CD4-positive, alpha-beta memory T cell (primary cell): ENCODE measurements around the gene BORCS5. TPM values are rescaled to one million over a fixed set of nuclear protein-coding genes. Genes with fewer than 3 reads are reported as not detected.
"Not testable (repeated sequence)": the region's sequence is repeated elsewhere in the genome, so short reads cannot be mapped to it uniquely, and the experiment has no call there.

ENCODE experiments used
- CTCF ChIA-PET: fragments of 350-600 bp; sonication (Branson Sonifier 250); formaldehyde crosslinking; loops from one replicate; lab custom pipeline; 2021; ENCODE audit warnings: inconsistent platforms; ENCODE audit not compliant: partially characterized antibody; lab: Charles Lee
- POLR2A ChIA-PET: fragments of 350-600 bp; sonication (Branson Sonifier 250); formaldehyde crosslinking; loops from one replicate; lab custom pipeline; 2021; ENCODE audit not compliant: partially characterized antibody; lab: Charles Lee
- DNase-seq, 5 donors: peaks; one replicate each; pipeline versions ENCODE4 v3.0.0 to v3.0.0-alpha.2; 2020 to 2022; ENCODE audit warnings: mixed read lengths in 1 of 5
- H3K27ac ChIP-seq: one replicate; pipeline ENCODE4 v1.7.0; 2013; ENCODE audit warnings: low read depth, low read length
- H3K27me3 ChIP-seq: 2 replicates; pipeline ENCODE4 v1.7.0; 2013; ENCODE audit warnings: mild to moderate bottlenecking, low read length, moderate library complexity; ENCODE audit not compliant: insufficient read depth
- H3K36me3 ChIP-seq: 2 replicates; pipeline ENCODE4 v1.7.0; 2013; ENCODE audit warnings: mild to moderate bottlenecking, low read length, moderate library complexity; ENCODE audit not compliant: insufficient read depth
- H3K4me1 ChIP-seq: 2 replicates; pipeline ENCODE4 v1.7.0; 2013; ENCODE audit warnings: mild to moderate bottlenecking, low read length, moderate library complexity; ENCODE audit not compliant: insufficient read depth
- H3K4me3 ChIP-seq, 2 donors: one replicate each; pipeline ENCODE4 v1.7.0; 2013; ENCODE audit warnings: low read length in 2 of 2, mild to moderate bottlenecking in 1 of 2
- H3K9me3 ChIP-seq, 2 donors: one replicate each; pipeline ENCODE4 v1.7.0; 2013; ENCODE audit warnings: low read length in 2 of 2, control low read depth in 1 of 2; ENCODE audit not compliant: control insufficient read depth in 1 of 2
- H3K27ac Mint-ChIP-seq, 7 donors: one replicate each; pipeline ENCODE4 v1.8.0; 2020 to 2021; ENCODE audit warnings: mixed read lengths in 7 of 7, mild to moderate bottlenecking in 6 of 7, inconsistent platforms in 3 of 7, moderate library complexity in 3 of 7
- H3K27me3 Mint-ChIP-seq, 2 donors: one replicate each; pipeline ENCODE4 v1.8.0; 2020 to 2021; ENCODE audit warnings: mixed read lengths in 2 of 2
- H3K36me3 Mint-ChIP-seq, 2 donors: one replicate each; pipeline ENCODE4 v1.8.0; 2020 to 2021; ENCODE audit warnings: mixed read lengths in 2 of 2, inconsistent platforms in 1 of 2, mild to moderate bottlenecking in 1 of 2
- H3K4me1 Mint-ChIP-seq, 4 donors: one replicate each; pipeline ENCODE4 v1.8.0; 2020 to 2021; ENCODE audit warnings: mixed read lengths in 4 of 4, mild to moderate bottlenecking in 1 of 4
- H3K4me3 Mint-ChIP-seq, 8 donors: one replicate each; pipeline ENCODE4 v1.8.0; 2020 to 2021; ENCODE audit warnings: mixed read lengths in 8 of 8, mild to moderate bottlenecking in 7 of 8, moderate library complexity in 6 of 8, inconsistent platforms in 3 of 8
- H3K9me3 Mint-ChIP-seq, 8 donors: one replicate each; pipeline ENCODE4 v1.8.0; 2020 to 2021; ENCODE audit warnings: mixed read lengths in 8 of 8, mild to moderate bottlenecking in 5 of 8, inconsistent platforms in 3 of 8, moderate library complexity in 1 of 8
- intact Hi-C: fragments of 100-400 bp; cut with micrococcal nuclease; formaldehyde crosslinking; loops from one replicate; pipeline ENCODE4 v1.15.1; 2023
- polyA plus RNA-seq, 2 donors: library from polyadenylated mRNA; unstranded; fragments of 300-500 nt; fragmentation: Illumina TruSeq; gene quantifications; one replicate each; pipeline ENCODE4 v1.2.3, GENCODE V29; 2021
- total RNA-seq, 2 experiments: library from RNA; stranded (reverse); gene quantifications; one replicate each; pipeline ENCODE4 v1.2.3, GENCODE V29; 2021

Gene BORCS5
- total and polyA plus RNA-seq, 4 experiments from 2014 or later: 21.3 to 28.1 (median 27.2) TPM

GRCh38 chr12:12501121-12501520 is 144.2 kb downstream of the BORCS5 start:
- Histone ChIP-seq H3K27ac (peak overlapping the region; percentile 27), H3K4me1 (peaks cover 74% of the 10 kb centered on the region), H3K4me3 (no peak overlapping the region), H3K36me3 (no peaks in the 10 kb centered on the region), H3K27me3 (no peaks in the 10 kb centered on the region), H3K9me3 (no peaks in the 10 kb centered on the region)
- no peak for DNase-seq
- peaks cover 48 to 75% (median 60%) of the 10 kb centered on the region in 4 donors for H3K4me1 Mint-ChIP-seq
- POLR2A ChIA-PET: interaction anchor here (1.0 to 39.3 kb wide), 5 partner anchors 9 to 60 kb away, joined by 3 to 970 read pairs (median 7); no protein-coding TSS in a partner anchor
- H3K4me3 Mint-ChIP-seq: peak overlapping the region in 7 of 8 donors; percentile 17 to 74 (median 56)
- peaks cover 23 to 25% of the 10 kb centered on the region in 2 donors for H3K36me3 Mint-ChIP-seq
- intact Hi-C loops: loop anchor here (5.0 kb wide), 1 partner anchor 156 kb away; no protein-coding TSS in a partner anchor
- H3K27ac Mint-ChIP-seq: peak overlapping the region; percentile 85 to 96 (median 88)
- H3K27me3 Mint-ChIP-seq: no peaks in the 10 kb centered on the region
- H3K9me3 Mint-ChIP-seq: peaks cover 0 to 2% (median 0%) of the 10 kb centered on the region in 8 donors
- CTCF ChIA-PET: no interaction called here

- CTCF ChIA-PET: interaction anchor here (0.8 to 5.3 kb wide), 5 partner anchors 28 to 235 kb away, joined by 3 to 74 read pairs (median 16); no protein-coding TSS in a partner anchor
- H3K27me3 ChIP-seq, H3K9me3 Mint-ChIP-seq, H3K9me3 ChIP-seq, H3K27me3 Mint-ChIP-seq, H3K36me3 ChIP-seq, H3K4me3 ChIP-seq: not testable (repeated sequence)
- peak in 4 of 5 donors; percentile 39 to 62 (median 50) for DNase-seq
- Mint-ChIP-seq H3K27ac (peak overlapping the region; percentile 85 to 99 (median 98)), H3K36me3 (peaks cover 22 to 23% of the 10 kb centered on the region in 2 donors), H3K4me1 (peaks cover 51 to 77% (median 64%) of the 10 kb centered on the region in 4 donors), H3K4me3 (peak overlapping the region; percentile 72 to 91 (median 81))
- POLR2A ChIA-PET: interaction anchor here (0.7 to 4.5 kb wide), 11 partner anchors 15 to 235 kb away, joined by 3 to 48 read pairs (median 4); no protein-coding TSS in a partner anchor
- peaks cover 77% of the 10 kb centered on the region for H3K4me1 ChIP-seq
- intact Hi-C loops: loop anchor here (1.0 to 5.0 kb wide), 6 partner anchors 20 to 235 kb away; no protein-coding TSS in a partner anchor
- peak overlapping the region; percentile 50 for H3K27ac ChIP-seq
Measured at GRCh38 chr12:12502130-12502814, 145.4 kb downstream of the BORCS5 start.

- Histone ChIP-seq H3K27me3 (no peaks in the 10 kb centered on the region), H3K4me3 (no peak overlapping the region), H3K27ac (peak overlapping the region; percentile 50), H3K36me3 (no peaks in the 10 kb centered on the region), H3K4me1 (peaks cover 81% of the 10 kb centered on the region), H3K9me3 (no peaks in the 10 kb centered on the region)
- Mint-ChIP-seq H3K4me3 (peak overlapping the region; percentile 72 to 91 (median 81)), H3K27me3 (no peaks in the 10 kb centered on the region), H3K9me3 (peaks cover 0 to 2% (median 0%) of the 10 kb centered on the region in 8 donors), H3K36me3 (peaks cover 22 to 23% of the 10 kb centered on the region in 2 donors), H3K27ac (peak overlapping the region; percentile 85 to 99 (median 98)), H3K4me1 (peaks cover 50 to 77% (median 64%) of the 10 kb centered on the region in 4 donors)
- peak; percentile 40 to 59 (median 57) for DNase-seq
- POLR2A ChIA-PET: interaction anchor here (0.7 to 4.5 kb wide), 14 partner anchors 13 to 234 kb away, joined by 3 to 48 read pairs (median 6); no protein-coding TSS in a partner anchor
- CTCF ChIA-PET: interaction anchor here (1.0 to 5.3 kb wide), 13 partner anchors 12 to 234 kb away, joined by 3 to 74 read pairs (median 4); partner anchors contain the start of gene DUSP16
- intact Hi-C loops: loop anchor here (1.0 to 5.0 kb wide), 7 partner anchors 20 to 234 kb away; no protein-coding TSS in a partner anchor
Measured at GRCh38 chr12:12502815-12503151, 145.9 kb downstream of the BORCS5 start.

GRCh38 chr12:12503384-12504078 is 146.7 kb downstream of the BORCS5 start:
- Mint-ChIP-seq H3K4me1 (peaks cover 55 to 80% (median 69%) of the 10 kb centered on the region in 4 donors), H3K9me3 (peaks cover 0 to 2% (median 0%) of the 10 kb centered on the region in 8 donors), H3K4me3 (peak overlapping the region in 7 of 8 donors; percentile 72 to 83 (median 80)), H3K27me3 (no peaks in the 10 kb centered on the region), H3K36me3 (peaks cover 25 to 28% of the 10 kb centered on the region in 2 donors), H3K27ac (peak overlapping the region; percentile 85 to 99 (median 98))
- H3K4me1 ChIP-seq: peaks cover 81% of the 10 kb centered on the region
- DNase-seq: peak; percentile 46 to 61 (median 51)
- POLR2A ChIA-PET: interaction anchor here (0.6 to 4.5 kb wide), 23 partner anchors 8 to 774 kb away, joined by 3 to 48 read pairs (median 4); partner anchors contain the start of gene BORCS5
- no peaks in the 10 kb centered on the region for H3K27me3 ChIP-seq
- H3K27ac ChIP-seq: peak overlapping the region; percentile 50
- H3K36me3 ChIP-seq: no peaks in the 10 kb centered on the region
- no peaks in the 10 kb centered on the region for H3K9me3 ChIP-seq
- no peak overlapping the region for H3K4me3 ChIP-seq
- CTCF ChIA-PET: interaction anchor here (0.5 to 5.3 kb wide), 32 partner anchors 13 to 470 kb away, joined by 3 to 74 read pairs (median 3); partner anchors contain the start of gene DUSP16
- intact Hi-C loops: loop anchor here (1.0 to 5.0 kb wide), 6 partner anchors 29 to 233 kb away; no protein-coding TSS in a partner anchor

GRCh38 chr12:12505544-12506495 is 148.9 kb downstream of the BORCS5 start:
- peak overlapping the region in 7 of 8 donors; percentile 37 to 84 (median 73) for H3K4me3 Mint-ChIP-seq
- peaks cover 0 to 2% (median 0%) of the 10 kb centered on the region in 8 donors for H3K9me3 Mint-ChIP-seq
- ChIA-PET POLR2A (interaction anchor here (0.7 to 4.5 kb wide), 20 partner anchors 11 to 231 kb away, joined by 3 to 48 read pairs (median 4); partner anchors contain the start of gene DUSP16), CTCF (interaction anchor here (0.5 to 5.3 kb wide), 8 partner anchors 11 to 191 kb away, joined by 3 to 74 read pairs (median 5); no protein-coding TSS in a partner anchor)
- H3K9me3 ChIP-seq: no peaks in the 10 kb centered on the region
- H3K27me3 ChIP-seq: no peaks in the 10 kb centered on the region
- peak overlapping the region; percentile 66 to 95 (median 90) for H3K27ac Mint-ChIP-seq
- peaks cover 65% of the 10 kb centered on the region for H3K4me1 ChIP-seq
- peak in 4 of 5 donors; percentile 28 to 42 (median 32) for DNase-seq
- no peaks in the 10 kb centered on the region for H3K27me3 Mint-ChIP-seq
- peaks cover 24 to 28% of the 10 kb centered on the region in 2 donors for H3K36me3 Mint-ChIP-seq
- intact Hi-C loops: no loop called here
- no peaks in the 10 kb centered on the region for H3K36me3 ChIP-seq
- H3K4me1 Mint-ChIP-seq: peaks cover 53 to 77% (median 61%) of the 10 kb centered on the region in 4 donors
- no peak overlapping the region for H3K4me3 ChIP-seq
- H3K27ac ChIP-seq: peak overlapping the region; percentile 48

- Mint-ChIP-seq H3K4me3 (peak overlapping the region in 7 of 8 donors; percentile 39 to 84 (median 73)), H3K9me3 (peaks cover 0 to 2% (median 0%) of the 10 kb centered on the region in 8 donors), H3K27ac (peak overlapping the region; percentile 54 to 95 (median 90)), H3K36me3 (peaks cover 18 to 25% of the 10 kb centered on the region in 2 donors), H3K4me1 (peaks cover 47 to 70% (median 55%) of the 10 kb centered on the region in 4 donors), H3K27me3 (no peaks in the 10 kb centered on the region)
- Histone ChIP-seq H3K4me3 (no peak overlapping the region), H3K36me3 (no peaks in the 10 kb centered on the region), H3K27me3 (no peaks in the 10 kb centered on the region), H3K27ac (peak overlapping the region; percentile 48), H3K4me1 (peaks cover 62% of the 10 kb centered on the region), H3K9me3 (no peaks in the 10 kb centered on the region)
- POLR2A ChIA-PET: interaction anchor here (0.7 to 4.3 kb wide), 13 partner anchors 10 to 231 kb away, joined by 3 to 22 read pairs (median 3); partner anchors contain the start of gene DUSP16
- intact Hi-C loops: no loop called here
- CTCF ChIA-PET: interaction anchor here (0.6 to 5.3 kb wide), 5 partner anchors 10 to 160 kb away, joined by 3 to 74 read pairs (median 4); partner anchors contain the start of gene DUSP16
- no peak for DNase-seq
Measured at GRCh38 chr12:12506496-12506890, 149.6 kb downstream of the BORCS5 start.
